H1 (cell line): ENCODE data around the gene NAA40. TPM values are rescaled to one million over a fixed set of nuclear protein-coding genes. Genes with fewer than 3 reads are reported as not detected.

Experiments
- CTCF ChIA-PET: fragments of 300-600 bp; sonication (Branson Sonifier 250); formaldehyde crosslinking; loops from one replicate; lab custom pipeline; 2021; ENCODE audit not compliant: partially characterized antibody; lab: Charles Lee
- POLR2A ChIA-PET: fragments of 300-600 bp; sonication (Branson Sonifier 250); formaldehyde crosslinking; loops from one replicate; lab custom pipeline; 2021; ENCODE audit warnings: inconsistent platforms; ENCODE audit not compliant: partially characterized antibody; lab: Charles Lee
- DNase-seq, 2 experiments: peaks; one replicate each; pipeline versions ENCODE4 v3.0.0 to v3.0.0-alpha.2; 2010 to 2022; ENCODE audit warnings: low spot score in 2 of 2, low read depth in 1 of 2, mixed read lengths in 1 of 2
- FAIRE-seq: peaks from 2 replicates; lab custom pipeline; 2011; peaks lifted over from hg19 to GRCh38; lab: Jason Lieb, UNC
- H2AFZ ChIP-seq: 2 replicates; pipeline ENCODE4 v1.8.1; 2012; ENCODE audit warnings: low read length, inconsistent platforms
- H2AK5ac ChIP-seq: 2 replicates; pipeline ENCODE4 v1.6.1; 2013; ENCODE audit warnings: low read depth, low read length
- H2BK120ac ChIP-seq: replicated peaks from 2 replicates; pipeline ENCODE3; 2013; ENCODE audit warnings: low read depth, low read length, inconsistent platforms
- H2BK12ac ChIP-seq: 2 replicates; pipeline ENCODE4 v1.6.1; 2013; ENCODE audit warnings: low read depth, low read length
- H2BK15ac ChIP-seq: 2 replicates; pipeline ENCODE4 v1.6.1; 2013; ENCODE audit warnings: low read length
- H2BK20ac ChIP-seq: 2 replicates; pipeline ENCODE4 v1.6.1; 2013; ENCODE audit warnings: low read length
- H2BK5ac ChIP-seq: 2 replicates; pipeline ENCODE4 v1.6.1; 2013; ENCODE audit warnings: low read depth, low read length
- H3K14ac ChIP-seq: 2 replicates; pipeline ENCODE4 v1.6.1; 2013; ENCODE audit warnings: inconsistent platforms; ENCODE audit not compliant: insufficient read length
- H3K18ac ChIP-seq: 2 replicates; pipeline ENCODE4 v1.6.1; 2013; ENCODE audit warnings: low read length; ENCODE audit errors: extremely low read depth
- H3K23ac ChIP-seq: 2 replicates; pipeline ENCODE4 v1.6.1; 2013; ENCODE audit warnings: inconsistent platforms; ENCODE audit not compliant: insufficient read length
- H3K23me2 ChIP-seq: 2 replicates; pipeline ENCODE4 v1.6.1; 2013; ENCODE audit warnings: low read depth, low read length
- H3K27ac ChIP-seq: 2 replicates; pipeline ENCODE4 v1.6.1; 2011; ENCODE audit warnings: low read depth, low read length, inconsistent platforms
- H3K27me3 ChIP-seq, 4 experiments: replicated peaks in 1 of 4; 1 replicate in 1 of 4; 2 replicates in 3 of 4; pipeline versions ENCODE4 v1.6.1 to v1.8.1; 2011 to 2013; ENCODE audit warnings: low read length in 3 of 4, mild to moderate bottlenecking in 3 of 4, inconsistent platforms in 2 of 4, mixed read lengths in 2 of 4, moderate library complexity in 1 of 4; ENCODE audit not compliant: control insufficient read depth in 3 of 4, insufficient read depth in 3 of 4; ENCODE audit errors: extremely low read depth in 1 of 4
- H3K36me3 ChIP-seq, 4 experiments: 2 replicates each; pipeline versions ENCODE4 v1.6.1 to v1.8.1; 2011 to 2013; ENCODE audit warnings: mild to moderate bottlenecking in 4 of 4, low read length in 3 of 4, moderate library complexity in 2 of 4, control low read depth in 1 of 4, inconsistent platforms in 1 of 4; ENCODE audit not compliant: insufficient read depth in 4 of 4, control insufficient read depth in 2 of 4
- H3K4ac ChIP-seq: replicated peaks from 2 replicates; pipeline ENCODE3; 2013; ENCODE audit warnings: low read length, low read depth, mixed read lengths, inconsistent platforms; ENCODE audit not compliant: insufficient read length
- H3K4me1 ChIP-seq, 4 experiments: replicated peaks in 1 of 4; 1 replicate in 1 of 4; 2 replicates in 3 of 4; pipeline versions ENCODE4 v1.6.1 to v1.8.1; 2011 to 2013; ENCODE audit warnings: low read length in 3 of 4, inconsistent platforms in 2 of 4, mixed read lengths in 1 of 4; ENCODE audit not compliant: insufficient read depth in 4 of 4, control insufficient read depth in 3 of 4
- H3K4me2 ChIP-seq, 2 experiments: 2 replicates each; pipeline versions ENCODE4 v1.6.1 to v1.8.1; 2011 to 2013; ENCODE audit warnings: low read depth in 2 of 2, low read length in 2 of 2, control low read depth in 1 of 2, inconsistent platforms in 1 of 2, mild to moderate bottlenecking in 1 of 2; ENCODE audit not compliant: insufficient read depth in 1 of 2
- H3K4me3 ChIP-seq, 4 experiments: fragments of 200-600, 300-600 bp in 1 of 4; sonication (generic), shearing (Covaris generic), sonication (Bioruptor Twin) in 1 of 4; 2 replicates each; pipeline versions ENCODE4 v1.5.1 to v1.8.1; 2011 to 2016; ENCODE audit warnings: low read length in 4 of 4, low read depth in 3 of 4, control low read depth in 2 of 4, inconsistent platforms in 2 of 4, mild to moderate bottlenecking in 2 of 4, mixed read lengths in 1 of 4, moderate library complexity in 1 of 4; ENCODE audit not compliant: insufficient read depth in 2 of 4; ENCODE audit errors: extremely low read depth in 1 of 4
- H3K56ac ChIP-seq: replicated peaks from 2 replicates; pipeline ENCODE3; 2013; ENCODE audit warnings: low read depth, mild to moderate bottlenecking, mixed read lengths, low read length, inconsistent platforms; ENCODE audit not compliant: insufficient read length
- H3K79me1 ChIP-seq: 2 replicates; pipeline ENCODE4 v1.6.1; 2013; ENCODE audit warnings: low read depth, low read length, control low read depth
- H3K79me2 ChIP-seq, 2 experiments: 2 replicates each; pipeline versions ENCODE4 v1.6.1 to v1.8.1; 2012 to 2013; ENCODE audit warnings: low read length in 2 of 2, mild to moderate bottlenecking in 2 of 2, inconsistent platforms in 1 of 2; ENCODE audit not compliant: insufficient read depth in 2 of 2, control insufficient read depth in 1 of 2
- H3K9ac ChIP-seq, 4 experiments: replicated peaks in 1 of 4; 1 replicate in 1 of 4; 2 replicates in 3 of 4; pipeline versions ENCODE4 v1.6.1 to v1.8.1; 2011 to 2013; ENCODE audit warnings: low read depth in 3 of 4, low read length in 3 of 4, control low read depth in 2 of 4, mild to moderate bottlenecking in 2 of 4, moderate library complexity in 2 of 4, inconsistent platforms in 1 of 4; ENCODE audit errors: extremely low read depth in 1 of 4
- H3K9me3 ChIP-seq, 2 experiments: 2 replicates each; pipeline versions ENCODE4 v1.6.1 to v1.8.1; 2012 to 2013; ENCODE audit warnings: mild to moderate bottlenecking in 2 of 2, moderate library complexity in 2 of 2, control low read depth in 1 of 2, inconsistent platforms in 1 of 2, low read depth in 1 of 2, low read length in 1 of 2, mixed read lengths in 1 of 2; ENCODE audit not compliant: insufficient read depth in 2 of 2
- H4K20me1 ChIP-seq, 2 experiments: replicated peaks in 1 of 2; 2 replicates each; pipeline versions ENCODE3 to v1.8.1; 2011 to 2013; ENCODE audit warnings: inconsistent platforms in 2 of 2, low read length in 2 of 2, mild to moderate bottlenecking in 1 of 2; ENCODE audit not compliant: insufficient read depth in 2 of 2, control insufficient read depth in 1 of 2
- H4K5ac ChIP-seq: 2 replicates; pipeline ENCODE4 v1.6.1; 2013; ENCODE audit warnings: low read length, low read depth, mixed read lengths, inconsistent platforms; ENCODE audit not compliant: insufficient read length
- H4K8ac ChIP-seq: 2 replicates; pipeline ENCODE4 v1.8.0; 2013; ENCODE audit warnings: mild to moderate bottlenecking, moderate library complexity, low read length, inconsistent platforms; ENCODE audit not compliant: insufficient read depth; ENCODE audit errors: extremely low read depth
- H4K91ac ChIP-seq: replicated peaks from 2 replicates; pipeline ENCODE3; 2013; ENCODE audit warnings: low read length, mixed read lengths, inconsistent platforms; ENCODE audit not compliant: insufficient read length
- BRCA1 ChIP-seq: IDR thresholded peaks from 2 replicates; pipeline ENCODE4 v1.6.1; 2012; ENCODE audit warnings: low read depth, low read length, improper control_type of control experiment
- EP300 ChIP-seq, 2 experiments: IDR thresholded peaks; 1 replicate in 1 of 2; 2 replicates in 1 of 2; pipeline ENCODE4 v1.6.1; 2011 to 2012; ENCODE audit warnings: low read depth in 2 of 2, low read length in 2 of 2, mild to moderate bottlenecking in 2 of 2, borderline replicate concordance in 1 of 2, inconsistent platforms in 1 of 2, moderate library complexity in 1 of 2
- RAD21 ChIP-seq, 2 experiments: IDR thresholded peaks in 1 of 2; conservative IDR thresholded peaks in 1 of 2; 2 replicates each; pipeline ENCODE4 v1.6.1; 2011; ENCODE audit warnings: low read depth in 2 of 2, low read length in 2 of 2, improper control_type of control experiment in 1 of 2, inconsistent platforms in 1 of 2, mild to moderate bottlenecking in 1 of 2, moderate library complexity in 1 of 2
- RNF2 ChIP-seq: fragments of 200-900, 300-1000 bp; sonication (generic); IDR thresholded peaks from 2 replicates; pipeline ENCODE4 v1.7.1; 2016; ENCODE audit warnings: borderline replicate concordance, low read depth, mild to moderate bottlenecking, antibody characterized with exemption, low read length; ENCODE audit not compliant: poor library complexity, severe bottlenecking; ENCODE audit errors: missing control alignments
- SP4 ChIP-seq: IDR thresholded peaks from 2 replicates; pipeline ENCODE4 v1.6.1; 2012; ENCODE audit warnings: low read length, inconsistent platforms
- SRF ChIP-seq: IDR thresholded peaks from 2 replicates; pipeline ENCODE4 v1.6.1; 2011; ENCODE audit warnings: mild to moderate bottlenecking, low read depth, low read length, moderate library complexity
- SUZ12 ChIP-seq: fragments of 200-600 bp; sonication (generic); IDR thresholded peaks from 2 replicates; pipeline ENCODE4 v1.6.1; 2012; ENCODE audit warnings: mild to moderate bottlenecking, inconsistent platforms, low read length, moderate library complexity, mixed read lengths
- YY1 ChIP-seq: IDR thresholded peaks from 2 replicates; pipeline ENCODE4 v1.6.1; 2011; ENCODE audit warnings: low read depth, mild to moderate bottlenecking, low read length
- WGBS, 2 experiments: shearing (Covaris generic) in 1 of 2; methylation state at CpG; one replicate each; pipeline versions ENCODE4 v1.1.6 to v1.1.7; 2013 to 2015; ENCODE audit warnings: low lambda C conversion rate in 2 of 2, mixed read lengths in 2 of 2, inconsistent platforms in 1 of 2, low coverage in 1 of 2, missing lambda C conversion rate in 1 of 2; ENCODE audit not compliant: insufficient replicate concordance in 2 of 2, insufficient coverage in 1 of 2, insufficient read length in 1 of 2; ENCODE audit errors: extremely low coverage in 1 of 2, missing lambda C conversion rate in 1 of 2; 5-methylcytosine and 5-hydroxymethylcytosine counted together
- polyA plus RNA-seq, 7 experiments: library from polyadenylated mRNA; depleted of rRNA in 3 of 7; stranded (reverse) in 5 of 7; unstranded in 2 of 7; fragments of >200 nt in 5 of 7; fragments of 200-250 nt in 2 of 7; gene quantifications; 1 replicate in 5 of 7; 2 replicates in 1 of 7; 4 replicates in 1 of 7; pipeline versions ENCODE4 v1.2.1 to v1.2.3, GENCODE V29; 2011 to 2013; ENCODE audit warnings: missing spikeins in 2 of 7, mixed read lengths in 2 of 7
- total RNA-seq: library from RNA; stranded (reverse); fragmentation: NEBNext Ultra II Directional; extraction: Animal tissue kit (Norgen Biotek cat#: 25700); gene quantifications from 2 replicates; pipeline ENCODE4 v1.2.1, GENCODE V29; 2021
- TF ChIP-seq, protein P1 (sequence below): IDR thresholded peaks from 2 replicates; pipeline ENCODE4 v1.6.1; 2011; ENCODE audit warnings: low read length, improper control_type of control experiment

Gene NAA40
- total and polyA plus RNA-seq, 2 of the 8 experiments (the other 6 are each of a cell fraction or from before 2014, with no cell fraction given), result 20.0 to 31.1 TPM

DNA sequence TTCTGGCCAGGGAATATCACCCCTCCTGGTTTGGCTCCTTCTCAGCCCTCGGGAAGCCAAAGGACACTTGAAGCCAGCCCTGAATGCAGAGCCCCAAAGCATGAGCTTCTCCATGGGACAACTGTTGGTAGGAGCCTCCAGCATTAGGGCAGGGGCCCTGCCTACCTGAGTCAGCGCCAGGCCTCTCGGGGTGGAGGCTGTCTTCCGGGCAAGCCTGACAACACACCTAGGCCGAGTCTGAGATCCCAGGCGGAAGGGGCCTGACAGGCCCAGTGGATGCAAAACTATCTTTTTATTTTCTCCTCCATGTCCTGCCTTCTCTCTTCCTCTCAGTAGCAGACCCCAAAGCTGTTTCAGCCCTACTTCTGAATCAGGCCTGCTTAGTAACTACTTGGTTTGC, 49.5 kb upstream of the NAA40 start:
- Histone ChIP-seq H4K20me1 (peaks cover 12 to 15% of the 10 kb centered on the region in 2 experiments), H3K79me1 (peaks cover 17% of the 10 kb centered on the region), H4K8ac (no peak overlapping the region), H3K27ac (no peak overlapping the region), H3K4me3 (no peak overlapping the region), H3K9ac (no peak overlapping the region; a peak in 3 of 7 replicates), H3K4me1 (peaks cover 9 to 25% (median 12%) of the 10 kb centered on the region in 4 experiments), H3K4ac (no peak overlapping the region), H2BK12ac (no peak overlapping the region), H4K91ac (no peak overlapping the region), H3K23ac (no peak overlapping the region), H3K9me3 (no peaks in the 10 kb centered on the region), H3K14ac (no peak overlapping the region)
- DNase-seq, result no peak
- 99% methylated on average over 6 of the region's 6 CpGs; no CpG with 5 or more reads in 1 of the 2 experiments for WGBS, 2 experiments
- POLR2A ChIA-PET, result interaction anchor here (0.9 to 1.2 kb wide), 3 partner anchors 9 to 28 kb away, joined by 3 to 5 read pairs (median 4); partner anchors contain the start of gene RCOR2
- TF ChIP-seq SUZ12 (no peak), SRF (no peak), EP300 (IDR thresholded peaks at IDR 0.05; ENCODE audit: borderline replicate concordance in 1 of 2, low read depth in 2 of 2, low read length in 2 of 2) (no peak), SP4 (no peak), BRCA1 (no peak), YY1 (no peak), RAD21 (IDR thresholded peaks at IDR 0.05 in 1 of 2, conservative IDR thresholded peaks at IDR 0.05 in 1 of 2; ENCODE audit: low read depth in 2 of 2, low read length in 2 of 2) (no peak), RNF2 (no peak)
- TF ChIP-seq, protein P1, sequence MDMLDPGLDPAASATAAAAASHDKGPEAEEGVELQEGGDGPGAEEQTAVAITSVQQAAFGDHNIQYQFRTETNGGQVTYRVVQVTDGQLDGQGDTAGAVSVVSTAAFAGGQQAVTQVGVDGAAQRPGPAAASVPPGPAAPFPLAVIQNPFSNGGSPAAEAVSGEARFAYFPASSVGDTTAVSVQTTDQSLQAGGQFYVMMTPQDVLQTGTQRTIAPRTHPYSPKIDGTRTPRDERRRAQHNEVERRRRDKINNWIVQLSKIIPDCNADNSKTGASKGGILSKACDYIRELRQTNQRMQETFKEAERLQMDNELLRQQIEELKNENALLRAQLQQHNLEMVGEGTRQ, result no peak
- TF ChIP-seq, all 59 proteins: peak for 0
- H2AFZ ChIP-seq, result no peak overlapping the region
- H3K36me3 ChIP-seq, result no peaks in the 10 kb centered on the region
- H3K23me2 ChIP-seq, result no peaks in the 10 kb centered on the region
- no peak overlapping the region for H2BK120ac ChIP-seq
- no peaks in the 10 kb centered on the region for H3K27me3 ChIP-seq
- no peak overlapping the region for H4K5ac ChIP-seq
- H3K18ac ChIP-seq, result no peak overlapping the region
- no peak overlapping the region for H2BK20ac ChIP-seq
- CTCF ChIA-PET, result interaction anchor here (0.7 to 6.4 kb wide), 5 partner anchors 11 to 53 kb away, joined by 3 to 45 read pairs (median 5); partner anchors contain the start of gene MARK2
- H3K56ac ChIP-seq, result no peak overlapping the region
- H3K4me2 ChIP-seq, result peak overlapping the region in 1 of 2 experiments; percentile 54; a peak in 1 of 4 replicates
- no peak overlapping the region for H2AK5ac ChIP-seq
- H3K79me2 ChIP-seq, result peaks cover 4 to 81% of the 10 kb centered on the region in 2 experiments; a peak in 3 of 4 replicates
- H2BK15ac ChIP-seq, result no peak overlapping the region
- no peak overlapping the region; the same call in 1 of the 2 replicates for H2BK5ac ChIP-seq
- FAIRE-seq, result no peak
